ENCODE results near the gene CD96.
"Not testable (repeated sequence)": the region's sequence is repeated elsewhere in the genome, so short reads cannot be mapped to it uniquely, and the experiment has no call there.

CD96 gene, protein sequence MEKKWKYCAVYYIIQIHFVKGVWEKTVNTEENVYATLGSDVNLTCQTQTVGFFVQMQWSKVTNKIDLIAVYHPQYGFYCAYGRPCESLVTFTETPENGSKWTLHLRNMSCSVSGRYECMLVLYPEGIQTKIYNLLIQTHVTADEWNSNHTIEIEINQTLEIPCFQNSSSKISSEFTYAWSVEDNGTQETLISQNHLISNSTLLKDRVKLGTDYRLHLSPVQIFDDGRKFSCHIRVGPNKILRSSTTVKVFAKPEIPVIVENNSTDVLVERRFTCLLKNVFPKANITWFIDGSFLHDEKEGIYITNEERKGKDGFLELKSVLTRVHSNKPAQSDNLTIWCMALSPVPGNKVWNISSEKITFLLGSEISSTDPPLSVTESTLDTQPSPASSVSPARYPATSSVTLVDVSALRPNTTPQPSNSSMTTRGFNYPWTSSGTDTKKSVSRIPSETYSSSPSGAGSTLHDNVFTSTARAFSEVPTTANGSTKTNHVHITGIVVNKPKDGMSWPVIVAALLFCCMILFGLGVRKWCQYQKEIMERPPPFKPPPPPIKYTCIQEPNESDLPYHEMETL

DNA sequence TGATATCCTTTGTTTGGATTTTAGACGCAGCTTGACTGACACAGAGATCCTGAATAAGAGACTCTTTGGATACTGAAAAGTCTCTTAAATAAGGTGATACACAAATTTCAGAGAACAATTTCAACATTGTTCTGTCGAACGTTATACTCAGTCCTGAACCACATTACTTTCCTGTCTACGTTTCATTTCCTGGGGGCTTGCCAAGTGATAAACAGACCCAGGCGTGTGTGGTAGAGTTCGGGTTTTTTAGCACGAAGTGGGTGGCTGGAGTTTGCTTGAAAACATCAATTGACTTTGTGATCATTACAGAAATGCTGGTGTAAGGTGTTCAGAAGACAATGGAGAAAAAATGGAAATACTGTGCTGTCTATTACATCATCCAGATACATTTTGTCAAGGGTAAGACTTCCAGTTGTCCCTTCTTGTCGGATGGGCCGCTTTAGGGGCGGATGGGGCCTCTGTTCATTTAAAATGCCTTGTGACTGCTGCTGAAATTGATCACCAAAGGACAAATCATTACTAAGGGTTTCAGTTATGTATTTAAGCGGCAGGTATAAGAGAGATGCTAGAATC, at the start of gene CD96:
Gene CD96 (plus strand): TSS at position 287 of the 573 bp plus-strand sequence. CDS start 52 bp downstream, at position 339.
- DNase-seq (ENCODE audit: low read depth in 1 of 2, low spot score in 1 of 2) = peak; percentile 16 to 51

DNA sequence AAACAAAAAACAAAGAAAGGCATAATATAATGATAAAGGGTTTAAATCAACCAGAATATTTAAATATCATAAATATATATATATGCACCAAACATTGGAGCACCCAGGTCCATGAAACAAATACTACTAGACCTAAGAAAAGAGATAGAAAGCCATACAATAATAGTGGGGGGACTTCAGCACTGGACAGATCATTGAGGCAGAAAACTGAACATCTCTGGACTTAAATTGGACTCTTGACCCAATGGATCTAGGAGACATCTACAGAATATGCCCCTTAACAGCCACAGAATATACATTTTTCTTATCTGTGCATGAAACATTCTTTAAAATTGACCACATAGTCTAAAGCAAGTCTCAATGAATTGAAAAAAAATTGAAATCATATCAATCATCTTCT, 48.7 kb upstream of the CD96 start:
- DNase-seq (ENCODE audit: low read depth in 1 of 2, low spot score in 1 of 2) = no peak

DNA sequence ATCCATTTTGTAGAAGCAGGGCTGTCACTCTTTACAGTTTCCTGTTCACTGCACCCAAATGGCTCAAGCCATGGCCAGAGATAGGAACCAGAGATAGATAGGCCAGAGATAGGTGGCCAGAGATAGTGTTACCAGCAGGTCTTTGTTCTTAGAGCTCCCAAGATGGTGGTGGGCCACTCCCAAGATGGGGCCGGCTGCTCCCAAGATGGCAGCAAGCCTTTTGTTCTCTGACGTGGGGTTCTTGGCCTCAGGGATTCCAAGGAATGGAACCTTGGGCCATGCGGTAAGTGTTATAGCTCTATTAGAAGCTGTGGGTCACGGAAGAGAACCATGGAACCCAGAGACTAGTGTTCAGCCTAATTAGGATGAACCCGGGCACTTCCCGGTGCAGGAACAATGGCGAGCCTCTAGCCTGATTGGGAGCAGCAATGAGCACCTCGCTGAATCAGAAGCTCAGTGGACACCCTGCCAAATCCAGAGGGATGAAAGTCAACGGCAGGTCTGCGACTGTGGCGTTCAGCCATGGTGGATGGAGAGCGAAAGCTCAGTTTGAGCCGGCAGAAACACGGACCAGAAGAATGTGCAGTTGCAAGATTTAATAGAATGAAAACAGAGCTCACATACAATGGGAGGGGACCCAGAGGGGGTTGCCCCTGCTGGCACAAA, 45.0 kb upstream of the CD96 start:
- no peak for DNase-seq (ENCODE audit: low read depth in 1 of 2, low spot score in 1 of 2)

DNA sequence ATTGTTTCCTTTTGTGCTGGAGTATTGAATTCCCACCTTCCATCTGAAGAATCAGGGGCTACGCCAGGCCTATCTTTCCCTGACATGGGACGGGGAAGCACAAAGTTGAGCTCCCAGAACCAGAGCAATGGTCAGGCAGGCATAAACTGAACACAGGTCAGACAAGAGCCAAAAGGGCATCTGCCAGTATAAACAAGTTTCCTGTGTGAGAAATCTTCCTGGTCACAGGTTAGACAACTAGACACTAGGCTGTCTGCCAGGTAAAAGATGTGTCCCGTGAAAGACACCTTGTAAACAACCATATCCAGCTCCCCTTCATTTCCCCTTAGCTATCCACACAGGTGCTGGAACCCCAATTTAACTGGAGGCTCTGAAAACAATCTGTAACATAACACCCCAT, 44.0 kb upstream of the CD96 start:
- no peak for DNase-seq (ENCODE audit: low read depth in 1 of 2, low spot score in 1 of 2)

DNA sequence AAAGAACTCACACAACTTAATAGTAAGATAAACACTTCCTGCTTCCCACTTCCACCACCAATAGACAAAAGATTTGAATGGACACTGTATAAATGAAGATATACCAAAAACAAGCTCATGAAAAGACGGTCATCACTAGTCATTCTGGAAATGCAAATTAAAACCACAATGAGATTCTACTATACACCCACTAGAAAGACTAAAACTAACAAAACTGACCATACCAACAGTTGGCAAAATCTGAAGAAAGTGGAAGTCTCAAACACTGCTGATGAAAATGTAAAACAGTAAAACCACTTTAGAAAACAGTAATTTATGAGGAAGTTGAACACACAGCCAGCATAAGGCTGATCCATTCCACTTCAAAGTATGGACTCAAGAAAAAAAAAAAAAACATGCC, 35.6 kb upstream of the CD96 start:
- no peak for DNase-seq (ENCODE audit: low read depth in 1 of 2, low spot score in 1 of 2)

DNA sequence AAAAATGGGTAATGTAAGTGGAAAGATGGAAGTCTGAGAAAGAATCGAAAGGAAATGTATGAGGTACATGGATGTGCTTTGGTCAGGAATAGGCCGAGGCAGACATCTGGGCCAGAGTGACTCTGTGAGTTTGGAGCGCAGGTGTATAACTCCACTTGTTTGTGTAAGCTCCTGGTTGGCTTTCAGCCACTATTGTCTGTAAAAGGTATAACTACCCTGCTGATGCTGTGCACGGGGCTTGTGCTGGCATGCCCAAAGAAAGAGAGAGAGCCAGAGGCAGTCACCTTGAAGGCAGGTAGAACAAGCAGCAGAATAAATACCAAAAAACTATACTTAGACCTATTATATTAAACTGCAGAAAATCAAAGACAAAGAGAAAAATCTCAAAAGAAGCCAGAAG, 32.7 kb upstream of the CD96 start:
- no peak for DNase-seq (ENCODE audit: low read depth in 1 of 2, low spot score in 1 of 2)

DNA sequence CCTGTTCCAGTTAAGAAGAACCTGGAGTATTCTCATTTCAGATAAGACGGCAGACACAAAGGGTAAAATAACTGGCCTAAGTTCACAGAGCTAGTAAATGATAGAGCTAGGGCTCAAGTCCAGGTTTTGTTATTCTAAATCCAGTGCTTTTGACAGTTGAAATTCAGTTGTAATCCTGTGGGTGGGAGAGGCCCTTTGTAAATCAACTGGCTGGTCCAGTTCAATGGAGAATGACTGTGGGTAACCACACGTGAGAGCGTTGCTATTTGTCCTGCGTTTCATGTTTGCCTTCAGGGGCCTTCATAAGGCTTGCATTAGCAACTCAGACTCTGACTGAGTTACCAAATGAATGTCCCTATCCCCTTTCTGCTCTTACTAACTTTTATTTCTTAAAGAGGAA, 24.2 kb upstream of the CD96 start:
- no peak for DNase-seq (ENCODE audit: low read depth in 1 of 2, low spot score in 1 of 2)

DNA sequence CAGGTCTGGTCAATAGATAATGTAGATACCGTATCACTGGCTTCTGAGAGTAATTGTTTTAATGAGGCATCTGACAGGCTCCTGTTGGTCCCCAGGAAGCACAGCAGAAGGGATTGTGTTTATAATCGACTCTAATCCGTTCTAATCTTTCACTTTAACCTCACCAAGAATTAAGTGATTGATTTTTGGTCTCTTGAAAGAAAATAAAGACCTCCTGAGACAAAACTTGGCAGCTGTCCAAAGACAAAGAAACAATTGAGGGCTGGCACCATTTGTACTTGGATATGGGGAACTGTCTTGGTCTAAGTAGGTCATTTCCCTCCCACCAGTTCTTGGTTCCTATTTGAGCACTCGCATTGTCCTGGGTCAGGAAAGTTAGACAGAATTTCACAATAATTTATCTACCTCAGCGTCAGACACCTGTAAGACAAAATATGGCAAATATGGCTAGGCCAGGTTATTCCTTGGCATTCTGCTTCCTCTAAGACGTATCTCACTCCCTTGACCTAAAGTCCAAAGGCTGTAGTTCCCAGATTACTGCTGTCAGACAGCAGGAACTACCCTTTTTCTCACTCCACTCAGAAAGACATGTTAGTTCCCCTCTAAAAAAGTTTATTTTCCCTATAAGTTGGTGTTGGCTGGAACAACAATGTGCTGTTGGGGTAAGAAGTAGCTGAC, 22.7 kb upstream of the CD96 start:
- DNase-seq (ENCODE audit: low read depth in 1 of 2, low spot score in 1 of 2) = no peak

DNA sequence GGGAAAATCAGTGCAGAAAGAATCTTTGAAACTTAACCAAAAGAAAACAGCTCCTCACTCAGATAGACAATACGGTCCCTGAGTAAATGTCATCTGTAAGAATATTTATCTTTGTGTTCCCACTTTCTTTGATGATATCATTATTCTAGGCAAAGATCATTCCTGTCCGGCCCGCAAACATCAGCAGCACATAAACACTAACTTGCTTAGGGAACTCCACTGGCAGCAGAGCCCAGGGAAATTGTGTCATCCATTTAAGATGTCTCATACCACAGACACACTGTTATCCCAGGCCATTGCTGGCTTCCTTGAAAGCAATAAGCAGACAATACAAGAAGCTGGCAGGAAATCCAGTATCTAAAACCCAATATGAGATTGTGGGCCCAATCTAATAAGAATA, 20.1 kb upstream of the CD96 start:
- DNase-seq (ENCODE audit: low read depth in 1 of 2, low spot score in 1 of 2) = no peak

DNA sequence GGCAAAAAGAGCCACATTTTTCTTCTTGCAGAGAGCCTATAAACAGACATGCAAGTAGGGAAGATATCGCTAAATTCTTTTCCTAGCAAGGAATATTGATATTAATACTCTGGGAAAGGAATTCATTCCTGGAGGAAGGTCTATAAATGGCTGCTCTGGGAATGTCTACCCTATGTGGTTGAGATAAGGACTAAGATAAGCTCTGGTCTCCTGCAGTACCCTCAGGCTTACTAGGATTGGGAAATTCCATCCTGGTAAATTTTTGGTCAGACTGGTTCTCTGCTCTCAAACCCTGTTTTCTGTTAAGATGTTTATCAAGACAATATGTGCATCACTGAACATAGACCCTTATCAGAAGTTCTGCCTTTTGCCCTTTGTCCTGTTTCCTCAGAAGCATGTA, 17.5 kb upstream of the CD96 start:
- not testable (repeated sequence) for DNase-seq (ENCODE audit: low read depth in 1 of 2, low spot score in 1 of 2)

DNA sequence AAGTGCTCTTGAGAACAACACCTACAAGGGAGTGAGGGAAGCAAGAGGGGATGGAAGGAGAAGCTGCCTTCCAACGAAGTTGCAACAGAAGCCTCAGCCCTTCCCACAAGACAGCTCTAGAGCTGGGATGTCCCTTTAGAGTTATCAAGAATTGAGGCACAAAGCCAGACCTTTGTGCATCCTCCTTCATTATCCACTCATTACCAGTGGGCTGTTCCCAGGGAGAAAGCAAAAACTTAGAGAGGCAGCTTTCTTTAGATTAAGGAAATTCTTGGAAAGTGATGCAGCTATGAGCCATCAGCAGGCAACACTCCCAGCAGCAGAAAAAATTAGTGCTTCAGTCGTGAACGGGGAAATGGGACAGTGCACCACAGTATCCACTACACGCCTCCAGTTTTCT, 10.6 kb upstream of the CD96 start:
- no peak for DNase-seq (ENCODE audit: low read depth in 1 of 2, low spot score in 1 of 2)

DNA sequence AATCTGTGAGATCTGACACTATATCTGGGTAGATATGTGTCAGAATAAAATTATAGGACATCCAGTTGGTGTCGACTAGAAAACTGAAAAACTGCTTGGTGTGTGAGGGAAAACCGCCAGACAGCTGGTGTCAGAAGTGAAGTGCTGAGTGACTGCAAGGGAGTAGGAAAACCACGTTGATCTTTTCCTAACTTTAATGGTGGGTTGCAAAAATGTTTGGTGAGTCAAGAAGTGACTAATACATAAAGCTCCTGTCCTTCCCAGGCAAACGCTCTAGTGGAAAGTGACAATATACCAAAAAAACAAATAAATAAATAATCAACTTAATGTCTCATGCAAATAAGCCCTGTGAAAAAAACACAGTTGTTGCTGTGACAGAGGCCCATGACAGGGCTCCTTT, 7.3 kb upstream of the CD96 start:
- DNase-seq (ENCODE audit: low read depth in 1 of 2, low spot score in 1 of 2) = no peak

DNA sequence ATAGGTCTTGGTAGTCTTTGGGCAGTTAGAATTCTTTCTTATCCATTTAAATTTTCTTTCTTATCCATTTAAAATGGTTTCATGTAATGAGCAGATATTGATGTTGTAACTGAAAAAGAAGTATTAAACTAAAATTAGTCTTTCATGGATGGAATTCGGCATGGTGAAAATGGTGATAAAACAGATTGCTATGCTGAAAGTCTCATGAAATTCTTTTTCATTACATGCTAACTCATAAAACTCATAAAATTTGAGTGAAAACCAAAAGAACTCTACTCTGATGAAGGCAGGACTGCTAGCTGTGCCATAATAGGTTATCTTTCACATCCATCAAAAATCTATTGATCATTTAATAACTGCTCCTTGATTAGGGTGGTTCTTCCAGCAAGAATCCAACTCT, 3.9 kb upstream of the CD96 start:
- no peak for DNase-seq (ENCODE audit: low read depth in 1 of 2, low spot score in 1 of 2)

DNA sequence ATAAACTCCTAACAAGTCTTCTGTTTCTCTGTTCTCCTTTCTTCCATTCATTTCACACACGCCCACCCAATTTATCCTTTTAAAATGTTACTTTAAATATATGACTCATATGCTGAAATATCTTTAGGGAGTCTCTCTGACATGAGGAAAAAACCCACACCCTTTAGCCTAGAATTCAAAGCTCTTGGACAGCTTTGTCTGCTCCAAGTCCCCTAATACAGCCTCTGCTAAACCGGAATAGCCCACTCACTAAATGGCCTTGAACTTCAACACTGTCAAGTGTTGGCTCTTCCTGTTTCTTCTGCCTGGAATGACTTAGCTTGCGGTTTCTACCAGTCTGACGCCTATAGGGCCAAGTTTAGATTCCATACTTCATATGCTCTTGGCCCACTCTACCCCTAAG, 3.3 kb upstream of the CD96 start:
- DNase-seq (ENCODE audit: low read depth in 1 of 2, low spot score in 1 of 2) = no peak

DNA sequence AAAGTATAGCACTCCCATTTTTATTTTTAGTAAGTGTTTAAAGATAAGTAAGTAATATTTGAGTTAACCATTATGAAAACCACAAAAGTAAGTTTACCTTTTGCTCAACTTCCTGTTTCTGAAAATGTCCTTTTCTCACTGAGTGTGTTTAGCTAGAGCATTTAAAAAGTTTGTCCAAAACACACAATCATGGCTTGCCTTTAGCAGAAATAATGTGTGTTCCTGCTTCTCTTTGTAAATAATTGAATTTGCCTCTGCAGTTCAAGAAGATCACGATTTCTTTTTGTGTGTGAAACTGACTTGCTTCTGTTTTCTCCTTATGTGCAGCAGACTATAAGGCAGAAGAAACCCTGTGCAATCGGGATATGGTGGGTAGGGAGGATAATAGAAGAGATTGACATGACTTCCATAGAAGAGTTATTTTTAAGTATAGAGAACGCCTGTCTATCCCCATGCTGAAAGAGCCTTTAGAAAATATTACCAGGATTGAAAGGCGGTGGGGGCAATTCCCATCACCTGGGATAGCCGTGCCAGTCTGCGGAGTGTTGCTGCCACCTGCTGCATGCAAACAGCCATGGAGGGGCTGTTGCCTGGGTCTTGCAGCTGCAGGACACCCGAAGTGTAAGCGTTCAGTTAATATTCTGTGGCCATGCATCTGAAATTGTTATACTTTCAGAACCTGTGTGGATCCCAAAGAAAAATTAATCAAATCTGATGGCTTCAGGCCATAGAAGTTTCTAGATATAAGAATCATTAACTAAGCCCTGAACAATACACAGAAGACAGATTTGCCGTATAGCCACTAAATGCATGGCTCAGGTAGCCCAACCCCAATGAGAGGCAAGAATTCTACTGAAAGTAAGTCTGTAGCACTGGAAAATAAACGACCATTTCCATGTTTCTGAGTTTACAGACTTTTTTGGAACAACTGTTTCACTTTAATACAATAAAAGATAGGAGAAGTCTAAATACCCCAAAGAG, 2.4 kb upstream of the CD96 start:
- DNase-seq (ENCODE audit: low read depth in 1 of 2, low spot score in 1 of 2) = peak; percentile 43 to 54

DNA sequence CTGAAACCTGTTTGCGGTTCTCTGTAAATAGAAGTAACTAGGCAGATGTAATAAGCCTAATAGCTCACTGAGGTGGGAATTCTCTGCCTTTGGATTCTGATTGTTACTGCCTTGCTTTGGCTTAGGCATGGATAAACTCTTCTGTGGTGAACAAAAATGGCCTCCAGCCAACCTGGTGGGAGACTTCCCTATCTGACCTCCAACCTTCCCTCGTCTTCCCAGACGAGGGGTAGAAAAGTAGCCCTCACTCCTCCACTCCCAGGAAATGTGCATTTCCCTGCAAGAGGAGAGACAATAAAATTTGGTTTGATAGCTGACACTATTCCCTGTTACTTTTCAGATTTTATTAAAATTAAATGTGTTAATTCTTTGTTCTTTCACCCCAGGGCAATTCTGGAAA, 606 bp upstream of the CD96 start:
- DNase-seq (ENCODE audit: low read depth in 1 of 2, low spot score in 1 of 2) = no peak

DNA sequence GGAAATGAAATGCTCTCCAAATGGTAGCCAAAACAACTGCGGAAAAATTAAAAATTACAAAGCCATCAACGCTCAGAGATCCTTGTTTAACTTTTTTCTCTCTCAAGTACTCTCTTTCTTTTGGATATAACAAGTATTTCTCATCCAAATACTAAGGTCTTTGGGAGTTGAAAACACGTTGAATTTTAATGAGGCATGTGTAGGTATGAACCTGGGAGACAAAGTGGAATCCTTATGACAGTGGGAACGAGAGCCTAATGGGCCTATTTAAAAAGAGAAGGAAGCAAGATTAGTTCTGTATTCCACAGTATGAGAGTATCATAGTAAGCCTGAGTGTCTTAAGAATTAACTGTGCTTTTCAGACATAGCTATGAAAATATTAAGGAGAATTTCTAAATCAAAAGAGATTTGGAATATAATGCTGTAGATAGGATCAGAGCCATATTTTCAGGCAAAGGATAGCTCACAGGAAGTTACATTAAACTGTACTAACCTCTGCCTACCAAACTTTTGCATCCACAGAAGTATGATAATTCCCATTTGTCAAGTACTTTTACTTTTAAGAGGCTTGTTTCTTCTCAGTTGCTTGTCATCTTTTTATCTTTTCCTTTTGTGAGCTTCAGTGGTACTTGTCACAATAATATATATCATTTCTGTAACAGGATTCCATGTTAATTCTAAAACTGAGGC, 759 bp downstream of the CD96 start:
- no peak for DNase-seq (ENCODE audit: low read depth in 1 of 2, low spot score in 1 of 2)

DNA sequence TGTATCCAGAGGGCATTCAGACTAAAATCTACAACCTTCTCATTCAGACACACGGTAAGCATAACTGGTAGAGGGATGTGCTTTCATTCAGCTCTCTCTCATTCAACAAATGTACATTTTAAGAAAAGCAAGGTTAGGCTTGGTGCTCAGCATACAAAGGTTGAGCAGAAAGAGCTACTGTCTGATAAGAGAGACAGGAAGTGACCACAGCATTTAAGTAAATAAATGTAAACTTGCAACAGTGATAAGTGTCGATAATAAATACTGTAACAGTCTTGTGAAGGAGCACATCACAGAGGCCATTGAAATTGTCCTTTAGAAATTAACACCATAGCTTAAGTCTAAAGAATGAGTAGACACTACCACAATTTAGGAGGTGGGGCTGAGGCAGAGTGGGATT, 3.4 kb downstream of the CD96 start:
- DNase-seq (ENCODE audit: low read depth in 1 of 2, low spot score in 1 of 2) = no peak

DNA sequence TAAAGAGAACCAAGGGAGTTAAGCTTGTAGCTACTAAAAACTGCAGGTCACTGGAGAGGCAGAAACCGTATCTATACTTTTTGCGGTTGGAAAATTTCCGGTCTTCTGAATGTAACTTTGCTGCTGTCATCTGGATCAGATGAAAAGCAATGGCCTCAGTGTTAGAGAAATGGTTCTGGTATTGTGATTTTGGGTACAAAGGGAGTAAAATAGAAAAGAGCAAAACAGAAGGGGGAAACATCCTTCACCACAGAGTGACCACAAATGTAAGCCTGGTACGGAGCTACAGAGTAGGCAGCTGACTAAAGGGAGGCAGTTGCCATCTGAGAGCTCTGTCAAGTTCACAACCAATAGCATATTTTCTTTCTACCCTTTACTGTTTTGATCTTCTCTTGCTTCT, 5.6 kb downstream of the CD96 start:
- DNase-seq (ENCODE audit: low read depth in 1 of 2, low spot score in 1 of 2) = no peak

DNA sequence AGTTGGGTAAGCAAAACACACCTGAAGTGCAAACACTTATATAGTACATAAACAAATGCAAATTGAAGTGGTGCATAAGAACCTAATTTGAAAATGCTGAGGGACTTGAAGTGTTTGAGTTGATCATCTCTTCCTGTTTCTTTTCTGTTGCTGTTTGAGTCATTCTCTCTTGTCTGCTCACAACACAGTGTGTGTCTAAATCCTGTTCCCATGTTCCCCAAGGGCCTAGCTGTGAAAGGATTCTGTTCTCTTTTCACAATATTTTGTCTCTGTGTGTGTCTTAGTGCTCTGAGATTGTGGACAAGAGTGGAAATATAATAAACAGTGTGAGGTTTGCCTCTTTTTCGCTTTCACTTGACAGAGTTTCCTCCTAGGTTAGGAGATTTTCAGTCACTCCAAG, 6.1 kb downstream of the CD96 start:
- no peak for DNase-seq (ENCODE audit: low read depth in 1 of 2, low spot score in 1 of 2)
